Occipital lobe (tissue), 2 donors: Measurements from ENCODE around the gene NFS1. TPM values are rescaled to one million over a fixed set of nuclear protein-coding genes. Genes with fewer than 3 reads are reported as not detected.

Experiments
- small RNA-seq: library from RNA; depleted of rRNA; stranded (forward); fragments of <200 nt; gene quantifications from one replicate; pipeline ENCODE3, GENCODE V24; 2014
- total RNA-seq: library from RNA; depleted of rRNA; stranded (reverse); fragments of >200 nt; gene quantifications from one replicate; pipeline ENCODE4 v1.2.3, GENCODE V29; 2014

The NFS1 gene
- total RNA-seq, 1 donor from 2014 or later = 40.6 TPM

Small RNA genes within 50 kb of the gene (small RNA-seq; reads per million reads assigned to genes)
- not detected for gene RNU6-759P

Other genes starting within 250 kb of the NFS1 start
- 21.8 TPM for gene CEP250, start 243.8 kb downstream of the NFS1 start, total RNA-seq
- not detected for gene C20orf173, start 169.7 kb downstream of the NFS1 start, total RNA-seq
- gene ERGIC3, start 157.3 kb downstream of the NFS1 start, total RNA-seq = 204 TPM
- gene SPAG4, start 83.5 kb downstream of the NFS1 start, total RNA-seq = 1.4 TPM
- 55.1 TPM for gene CPNE1, start 34.5 kb downstream of the NFS1 start, total RNA-seq
- 108 TPM for gene RBM12, start 34.5 kb downstream of the NFS1 start, total RNA-seq
- gene ROMO1, start 53 bp upstream of the NFS1 start, total RNA-seq = 57.4 TPM
- gene RBM39, start 42.9 kb upstream of the NFS1 start, total RNA-seq = 490 TPM
- gene PHF20, start 72.7 kb upstream of the NFS1 start, total RNA-seq = 46.3 TPM